ENCODE measurements around the gene LMX1B. TPM values are rescaled to one million over a fixed set of nuclear protein-coding genes. Genes with fewer than 3 reads are reported as not detected.

Gene LMX1B
- polyA plus RNA-seq, 1 donor from 2014 or later = not detected

GRCh38 chr9:126698251-126698650 is 84.5 kb downstream of the LMX1B start:
- Histone ChIP-seq H3K27me3 (ENCODE audit: insufficient read depth, low read depth, low read length) (no peaks in the 10 kb centered on the region), H3K9me2 (ENCODE audit: insufficient read depth, low read length) (no peaks in the 10 kb centered on the region), H3K36me3 (ENCODE audit: insufficient read depth, low read length) (no peaks in the 10 kb centered on the region), H3K79me2 (replicated peaks; ENCODE audit: insufficient read depth, low read length) (no peaks in the 10 kb centered on the region), H3K9ac (ENCODE audit: low read length) (no peak overlapping the region), H4K20me1 (ENCODE audit: insufficient read depth) (no peaks in the 10 kb centered on the region), H3K4me3 (ENCODE audit: low read length) (no peak overlapping the region), H3K9me3 (ENCODE audit: low read length) (no peaks in the 10 kb centered on the region), H3F3A (ENCODE audit: insufficient read depth, low read length, poor library complexity, severe bottlenecking) (no peaks in the 10 kb centered on the region), H3K27ac (ENCODE audit: low read length) (no peak overlapping the region), H2AFZ (ENCODE audit: low read depth, low read length) (no peak overlapping the region), H3K4me2 (ENCODE audit: low read length) (no peak overlapping the region)
- TF ChIP-seq SMC3 (conservative IDR thresholded peaks at IDR 0.05; ENCODE audit: poor library complexity) (no peak), RAD21 (conservative IDR thresholded peaks at IDR 0.05) (no peak), TAF1 (IDR thresholded peaks at IDR 0.05; ENCODE audit: low read depth) (no peak), POLR2AphosphoS5 (IDR thresholded peaks at IDR 0.05) (no peak), REST (IDR thresholded peaks at IDR 0.05; ENCODE audit: borderline replicate concordance) (no peak), MXI1 (conservative IDR thresholded peaks at IDR 0.05; ENCODE audit: poor library complexity, severe bottlenecking) (no peak), CTCF (IDR thresholded peaks at IDR 0.05; ENCODE audit: poor library complexity, severe bottlenecking) (no peak), EZH2 (IDR thresholded peaks at IDR 0.05; ENCODE audit: borderline replicate concordance, insufficient read depth, low read length, poor library complexity, severe bottlenecking) (no peak), EP300 (conservative IDR thresholded peaks at IDR 0.05; ENCODE audit: poor library complexity, severe bottlenecking) (no peak)

- Histone ChIP-seq H3F3A (ENCODE audit: insufficient read depth, low read length, poor library complexity, severe bottlenecking) (no peaks in the 10 kb centered on the region), H3K9ac (ENCODE audit: low read length) (no peak overlapping the region), H3K4me3 (ENCODE audit: low read length) (no peak overlapping the region), H2AFZ (ENCODE audit: low read depth, low read length) (no peak overlapping the region), H3K36me3 (ENCODE audit: insufficient read depth, low read length) (no peaks in the 10 kb centered on the region), H3K9me2 (ENCODE audit: insufficient read depth, low read length) (no peaks in the 10 kb centered on the region), H3K27ac (ENCODE audit: low read length) (no peak overlapping the region), H3K9me3 (ENCODE audit: low read length) (no peaks in the 10 kb centered on the region), H3K27me3 (ENCODE audit: insufficient read depth, low read depth, low read length) (no peaks in the 10 kb centered on the region), H3K4me2 (ENCODE audit: low read length) (no peak overlapping the region), H3K79me2 (replicated peaks; ENCODE audit: insufficient read depth, low read length) (no peaks in the 10 kb centered on the region), H4K20me1 (ENCODE audit: insufficient read depth) (no peaks in the 10 kb centered on the region)
- TF ChIP-seq POLR2AphosphoS5 (IDR thresholded peaks at IDR 0.05) (no peak), MXI1 (conservative IDR thresholded peaks at IDR 0.05; ENCODE audit: poor library complexity, severe bottlenecking) (no peak), CTCF (IDR thresholded peaks at IDR 0.05; ENCODE audit: poor library complexity, severe bottlenecking) (no peak), REST (IDR thresholded peaks at IDR 0.05; ENCODE audit: borderline replicate concordance) (no peak), EP300 (conservative IDR thresholded peaks at IDR 0.05; ENCODE audit: poor library complexity, severe bottlenecking) (no peak), EZH2 (IDR thresholded peaks at IDR 0.05; ENCODE audit: borderline replicate concordance, insufficient read depth, low read length, poor library complexity, severe bottlenecking) (no peak), SMC3 (conservative IDR thresholded peaks at IDR 0.05; ENCODE audit: poor library complexity) (no peak), RAD21 (conservative IDR thresholded peaks at IDR 0.05) (no peak), TAF1 (IDR thresholded peaks at IDR 0.05; ENCODE audit: low read depth) (no peak)
These were observed 85.0 kb downstream of the LMX1B start for GRCh38 chr9:126698756-126699155.

All from neural cell (in vitro differentiated cells).